Measurements from ENCODE around the gene RTN4R. TPM values are rescaled to one million over a fixed set of nuclear protein-coding genes. Genes with fewer than 3 reads are reported as not detected.

RTN4R gene
- total RNA-seq, 1 donor from 2014 or later = 4.2 TPM

- intact Hi-C loops (cut with DNase I) = no loop called here
- H3K4me3 ChIP-seq = no peak overlapping the region
- H3K36me3 ChIP-seq = no peaks in the 10 kb centered on the region
- no peaks in the 10 kb centered on the region for H3K4me1 ChIP-seq
- TF ChIP-seq POLR2A (IDR thresholded peaks at IDR 0.05) = no peak
- TF ChIP-seq POLR2AphosphoS5 (IDR thresholded peaks at IDR 0.05; ENCODE audit: insufficient read depth in 1 of 2, low read depth in 1 of 2) = no peak
- TF ChIP-seq CTCF (IDR thresholded peaks at IDR 0.05) = no peak
- no peak for DNase-seq (ENCODE audit: extremely low spot score in 2 of 2)
- H3K27ac ChIP-seq = no peak overlapping the region
- no peaks in the 10 kb centered on the region for H3K27me3 ChIP-seq
- H3K9me3 ChIP-seq = no peaks in the 10 kb centered on the region
Measured at GRCh38 chr22:20218326-20218872, 49.7 kb downstream of the RTN4R start.

- H3K36me3 ChIP-seq = no peaks in the 10 kb centered on the region
- no peak for TF ChIP-seq POLR2AphosphoS5 (IDR thresholded peaks at IDR 0.05; ENCODE audit: insufficient read depth in 1 of 2, low read depth in 1 of 2)
- TF ChIP-seq POLR2A (IDR thresholded peaks at IDR 0.05) = no peak
- no peak for TF ChIP-seq CTCF (IDR thresholded peaks at IDR 0.05)
Measured at GRCh38 chr22:20217563-20217962, 50.6 kb downstream of the RTN4R start.

DNA sequence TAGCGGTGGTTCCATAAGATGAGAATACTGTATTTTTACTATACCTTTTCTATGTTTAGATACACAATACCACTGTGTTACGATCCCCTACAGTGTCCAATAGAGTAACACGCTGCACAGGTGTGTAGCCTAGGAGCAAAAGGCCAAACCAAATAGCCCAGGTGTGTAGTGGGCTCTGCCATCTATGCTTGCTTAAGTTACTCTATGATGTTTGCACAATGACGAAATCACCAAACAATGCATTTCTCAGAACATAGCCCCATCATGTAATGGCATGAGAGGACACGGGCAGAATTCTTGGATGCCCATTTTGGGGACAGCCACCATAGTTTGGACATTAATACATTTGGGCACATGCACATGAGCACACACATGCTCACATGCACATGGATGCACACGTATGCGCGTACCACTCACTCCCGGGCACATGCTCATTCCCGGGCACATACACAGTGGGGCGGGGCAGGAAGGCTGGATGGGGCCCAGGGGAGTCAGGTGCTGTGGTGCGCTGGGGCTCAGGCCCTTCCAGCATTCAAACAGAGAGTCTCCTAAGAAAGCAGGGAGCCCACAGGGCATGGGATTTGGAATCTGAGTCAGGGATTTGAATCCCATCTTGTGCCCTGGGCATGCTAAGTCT, 51.1 kb downstream of the RTN4R start:
- Histone ChIP-seq H3K4me3 (no peak overlapping the region), H3K4me1 (no peaks in the 10 kb centered on the region), H3K9me3 (no peaks in the 10 kb centered on the region), H3K27me3 (no peaks in the 10 kb centered on the region), H3K27ac (no peak overlapping the region), H3K36me3 (no peaks in the 10 kb centered on the region)
- DNase-seq (ENCODE audit: extremely low spot score in 2 of 2) = no peak
- intact Hi-C loops (cut with DNase I) = no loop called here
- TF ChIP-seq POLR2A (IDR thresholded peaks at IDR 0.05) (no peak), CTCF (IDR thresholded peaks at IDR 0.05) (no peak), POLR2AphosphoS5 (IDR thresholded peaks at IDR 0.05; ENCODE audit: insufficient read depth in 1 of 2, low read depth in 1 of 2) (no peak)

More at GRCh38 chr22:20217563-20217962, 50.6 kb downstream of the RTN4R start:
- Histone ChIP-seq H3K9me3 (no peaks in the 10 kb centered on the region), H3K27me3 (no peaks in the 10 kb centered on the region), H3K4me1 (no peaks in the 10 kb centered on the region), H3K4me3 (no peak overlapping the region), H3K27ac (no peak overlapping the region)
- intact Hi-C loops (cut with DNase I) = no loop called here
- DNase-seq (ENCODE audit: extremely low spot score in 2 of 2) = no peak

GRCh38 chr22:20215742-20216141, 52.4 kb downstream of the RTN4R start:
- H3K4me1 ChIP-seq = no peaks in the 10 kb centered on the region
- intact Hi-C loops (cut with DNase I) = no loop called here
- H3K36me3 ChIP-seq = no peaks in the 10 kb centered on the region
- no peaks in the 10 kb centered on the region for H3K27me3 ChIP-seq
- H3K27ac ChIP-seq = no peak overlapping the region
- no peak for TF ChIP-seq POLR2AphosphoS5 (IDR thresholded peaks at IDR 0.05; ENCODE audit: insufficient read depth in 1 of 2, low read depth in 1 of 2)
- no peak for TF ChIP-seq CTCF (IDR thresholded peaks at IDR 0.05)
- TF ChIP-seq POLR2A (IDR thresholded peaks at IDR 0.05) = no peak
- H3K9me3 ChIP-seq = no peaks in the 10 kb centered on the region
- no peak overlapping the region for H3K4me3 ChIP-seq
- DNase-seq (ENCODE audit: extremely low spot score in 2 of 2) = no peak

- intact Hi-C loops (cut with DNase I) = no loop called here
Measured at GRCh38 chr22:20214853-20215252, 53.3 kb downstream of the RTN4R start.

More at GRCh38 chr22:20214853-20215252, 53.3 kb downstream of the RTN4R start:
- Histone ChIP-seq H3K27ac (no peak overlapping the region), H3K27me3 (no peaks in the 10 kb centered on the region), H3K4me3 (no peak overlapping the region), H3K36me3 (no peaks in the 10 kb centered on the region), H3K4me1 (no peaks in the 10 kb centered on the region), H3K9me3 (no peaks in the 10 kb centered on the region)
- no peak for TF ChIP-seq POLR2A (IDR thresholded peaks at IDR 0.05)
- no peak for TF ChIP-seq CTCF (IDR thresholded peaks at IDR 0.05)
- no peak for TF ChIP-seq POLR2AphosphoS5 (IDR thresholded peaks at IDR 0.05; ENCODE audit: insufficient read depth in 1 of 2, low read depth in 1 of 2)
- DNase-seq (ENCODE audit: extremely low spot score in 2 of 2) = no peak
